ENCODE results near the gene P4HA2. TPM values are rescaled to one million over a fixed set of nuclear protein-coding genes. Genes with fewer than 3 reads are reported as not detected.

Gene P4HA2
- total RNA-seq, 1 experiment from 2014 or later, result 43.6 TPM

- Histone ChIP-seq H3F3A (ENCODE audit: low read length, unreplicated experiment) (no peaks in the 10 kb centered on the region), H3K4me2 (ENCODE audit: low read length) (no peak overlapping the region), H3K4me1 (ENCODE audit: insufficient read depth, low read length) (no peaks in the 10 kb centered on the region), H3K4me3 (ENCODE audit: low read length) (no peak overlapping the region), H3K9me3 (ENCODE audit: low read length) (no peaks in the 10 kb centered on the region), H3K9me2 (replicated peaks; ENCODE audit: low read length) (no peaks in the 10 kb centered on the region), H3K79me2 (ENCODE audit: low read length) (no peaks in the 10 kb centered on the region), H2AFZ (ENCODE audit: low read length) (no peak overlapping the region), H3K27me3 (ENCODE audit: low read length) (no peaks in the 10 kb centered on the region), H4K20me1 (ENCODE audit: low read length) (no peaks in the 10 kb centered on the region), H3K36me3 (ENCODE audit: low read depth, low read length) (peaks cover 8% of the 10 kb centered on the region), H3K27ac (ENCODE audit: low read length) (no peak overlapping the region), H3K9ac (ENCODE audit: low read length) (no peak overlapping the region)
- TF ChIP-seq EZH2phosphoT487 (IDR thresholded peaks at IDR 0.05; ENCODE audit: borderline replicate concordance, low read length) (no peak), EZH2 (IDR thresholded peaks at IDR 0.05; ENCODE audit: low read length, unreplicated experiment) (no peak), CTCF (conservative IDR thresholded peaks at IDR 0.05; ENCODE audit: low read depth, low read length) (no peak)
- ATAC-seq (no peak), DNase-seq (no peak)
- BruUV-seq (replicated peaks), result no TSS peak
- CTCF ChIA-PET, result interaction anchor here (0.7 kb wide), 1 partner anchor 101 kb away, joined by 6 read pairs; the partner anchor contains the start of gene SLC22A4
- POLR2A ChIA-PET (ENCODE audit: unreplicated experiment), result no interaction called here
- intact Hi-C loops (cut with micrococcal nuclease), result no loop called here
These were observed 34.4 kb downstream of the P4HA2 start for GRCh38 chr5:132193165-132193694.

GRCh38 chr5:132190161-132190817, 37.4 kb downstream of the P4HA2 start:
- POLR2A ChIA-PET (ENCODE audit: unreplicated experiment), result interaction anchor here (0.6 kb wide), 1 partner anchor 87 kb away, joined by 3 read pairs; no protein-coding TSS in a partner anchor
- no peaks in the 10 kb centered on the region for H3K9me2 ChIP-seq (replicated peaks; ENCODE audit: low read length)
- H3K79me2 ChIP-seq (ENCODE audit: low read length), result no peaks in the 10 kb centered on the region
- intact Hi-C loops (cut with micrococcal nuclease), result no loop called here
- no peak overlapping the region for H3K9ac ChIP-seq (ENCODE audit: low read length)
- H3K27ac ChIP-seq (ENCODE audit: low read length), result no peak overlapping the region
- no peaks in the 10 kb centered on the region for H3K4me1 ChIP-seq (ENCODE audit: insufficient read depth, low read length)
- BruUV-seq (replicated peaks), result no TSS peak
- H3K4me3 ChIP-seq (ENCODE audit: low read length), result no peak overlapping the region
- TF ChIP-seq CTCF (conservative IDR thresholded peaks at IDR 0.05; ENCODE audit: low read depth, low read length) (peak; percentile 75), EZH2 (IDR thresholded peaks at IDR 0.05; ENCODE audit: low read length, unreplicated experiment) (no peak)
- H3F3A ChIP-seq (ENCODE audit: low read length, unreplicated experiment), result no peaks in the 10 kb centered on the region
- DNase-seq (peak; percentile 74), ATAC-seq (peak; percentile 99)
- H3K36me3 ChIP-seq (ENCODE audit: low read depth, low read length), result 0 out of 2 replicates have a peak, but pooled peaks cover 4% of the 10 kb centered on the region
- H3K27me3 ChIP-seq (ENCODE audit: low read length), result no peaks in the 10 kb centered on the region
- no peak overlapping the region for H3K4me2 ChIP-seq (ENCODE audit: low read length)
- no peaks in the 10 kb centered on the region for H3K9me3 ChIP-seq (ENCODE audit: low read length)
- H2AFZ ChIP-seq (ENCODE audit: low read length), result no peak overlapping the region
- no peaks in the 10 kb centered on the region for H4K20me1 ChIP-seq (ENCODE audit: low read length)
- CTCF ChIA-PET, result interaction anchor here (1.2 kb wide), 1 partner anchor 103 kb away, joined by 4 read pairs; no protein-coding TSS in a partner anchor

DNA sequence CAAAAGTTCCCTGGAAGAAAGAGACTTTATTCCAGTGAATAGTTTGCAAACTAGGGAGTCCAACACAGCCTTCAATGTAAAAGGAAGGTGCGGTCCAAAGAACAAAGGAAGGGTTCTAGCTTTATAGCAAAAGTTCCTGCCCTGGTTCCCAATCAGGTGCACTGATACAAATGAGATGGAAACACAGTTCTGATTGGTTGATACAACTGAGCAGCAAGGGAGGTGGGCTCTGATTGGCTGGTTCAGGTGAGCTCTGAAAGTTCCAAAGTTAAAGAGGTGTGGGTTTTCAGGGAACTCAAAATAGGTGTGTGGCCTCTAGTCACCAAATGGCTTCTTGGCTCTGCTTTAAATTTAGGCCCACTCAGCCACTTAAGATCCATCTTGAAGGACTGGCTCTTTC, 43.1 kb downstream of the P4HA2 start:
- Histone ChIP-seq H3K27ac (ENCODE audit: low read length) (no peak overlapping the region), H3K27me3 (ENCODE audit: low read length) (no peaks in the 10 kb centered on the region), H3K9me3 (ENCODE audit: low read length) (no peaks in the 10 kb centered on the region), H3K4me1 (ENCODE audit: insufficient read depth, low read length) (0 out of 2 replicates have a peak, but pooled peaks cover 4% of the 10 kb centered on the region), H3F3A (ENCODE audit: low read length, unreplicated experiment) (no peaks in the 10 kb centered on the region), H3K9ac (ENCODE audit: low read length) (no peak overlapping the region), H3K9me2 (replicated peaks; ENCODE audit: low read length) (no peaks in the 10 kb centered on the region), H2AFZ (ENCODE audit: low read length) (no peak overlapping the region), H4K20me1 (ENCODE audit: low read length) (no peaks in the 10 kb centered on the region), H3K36me3 (ENCODE audit: low read depth, low read length) (no peaks in the 10 kb centered on the region), H3K4me2 (ENCODE audit: low read length) (no peak overlapping the region), H3K4me3 (ENCODE audit: low read length) (no peak overlapping the region), H3K79me2 (ENCODE audit: low read length) (no peaks in the 10 kb centered on the region)
- no peak for TF ChIP-seq EZH2 (IDR thresholded peaks at IDR 0.05; ENCODE audit: low read length, unreplicated experiment)
- no peak for TF ChIP-seq CTCF (conservative IDR thresholded peaks at IDR 0.05; ENCODE audit: low read depth, low read length)
- no peak for TF ChIP-seq EZH2phosphoT487 (IDR thresholded peaks at IDR 0.05; ENCODE audit: borderline replicate concordance, low read length)
- intact Hi-C loops (cut with micrococcal nuclease), result loop anchor here (5.0 kb wide), 1 partner anchor 203 kb away; no protein-coding TSS in a partner anchor
- no TSS peak for BruUV-seq (replicated peaks)
- ChIA-PET CTCF (no interaction called here), POLR2A (ENCODE audit: unreplicated experiment) (no interaction called here)
- DNase-seq (no peak), ATAC-seq (no peak)
